Right lung (tissue), 5 donors: Measurements from ENCODE around the gene ABCG5. TPM values are rescaled to one million over a fixed set of nuclear protein-coding genes. Genes with fewer than 3 reads are reported as not detected.

Experiments used
- polyA plus RNA-seq, 5 donors: library from polyadenylated mRNA; unstranded; fragments of 120-200 nt; gene quantifications; one replicate each; pipeline versions ENCODE4 v1.2.1 to v1.2.3, GENCODE V29; 2013; ENCODE audit warnings: inconsistent platforms in 1 of 5, low replicate concordance in 1 of 5; ENCODE audit not compliant: insufficient read length in 5 of 5, insufficient read depth in 1 of 5

The ABCG5 gene
- polyA plus RNA-seq, 5 donors, result 0.33 to 0.50 (median 0.41) TPM

Other genes starting within 250 kb of the ABCG5 start
- 10 to 100 TPM; 33.8 to 42.1 (median 36.6) TPM for gene THADA, start 242.8 kb downstream of the ABCG5 start, polyA plus RNA-seq
- 100 to 1,000 TPM; 142 to 342 (median 246) TPM for gene PLEKHH2, start 201.6 kb downstream of the ABCG5 start, polyA plus RNA-seq
- gene C1GALT1C1L, start 162.4 kb downstream of the ABCG5 start, polyA plus RNA-seq, result 1 to 10 TPM; 1.6 to 2.8 (median 2.4) TPM
- 100 to 1,000 TPM in 3 of 5 donors, 10 to 100 TPM in 2; 68.2 to 113 (median 101) TPM for gene DYNC2LI1, start 64.8 kb downstream of the ABCG5 start, polyA plus RNA-seq
- gene ABCG8, start 132 bp upstream of the ABCG5 start, polyA plus RNA-seq, result under 1 TPM; 0.41 to 0.70 (median 0.59) TPM
- gene LRPPRC, start 157.2 kb upstream of the ABCG5 start, polyA plus RNA-seq, result 100 to 1,000 TPM in 4 of 5 donors, 10 to 100 TPM in 1; 87.2 to 109 (median 102) TPM